Skin of body (tissue), 2 donors: ENCODE measurements around the gene UBE2E2. TPM values are rescaled to one million over a fixed set of nuclear protein-coding genes. Genes with fewer than 3 reads are reported as not detected.

Source experiments
- DNase-seq: peaks from one replicate; lab custom pipeline; 2025; lab: John Stamatoyannopoulos, UW
- total RNA-seq: library from RNA; depleted of rRNA; stranded (reverse); fragments of >200 nt; gene quantifications from one replicate; pipeline ENCODE4 v1.2.3, GENCODE V29; 2014

Gene UBE2E2
- total RNA-seq, 1 donor from 2014 or later, result 111 TPM

DNA sequence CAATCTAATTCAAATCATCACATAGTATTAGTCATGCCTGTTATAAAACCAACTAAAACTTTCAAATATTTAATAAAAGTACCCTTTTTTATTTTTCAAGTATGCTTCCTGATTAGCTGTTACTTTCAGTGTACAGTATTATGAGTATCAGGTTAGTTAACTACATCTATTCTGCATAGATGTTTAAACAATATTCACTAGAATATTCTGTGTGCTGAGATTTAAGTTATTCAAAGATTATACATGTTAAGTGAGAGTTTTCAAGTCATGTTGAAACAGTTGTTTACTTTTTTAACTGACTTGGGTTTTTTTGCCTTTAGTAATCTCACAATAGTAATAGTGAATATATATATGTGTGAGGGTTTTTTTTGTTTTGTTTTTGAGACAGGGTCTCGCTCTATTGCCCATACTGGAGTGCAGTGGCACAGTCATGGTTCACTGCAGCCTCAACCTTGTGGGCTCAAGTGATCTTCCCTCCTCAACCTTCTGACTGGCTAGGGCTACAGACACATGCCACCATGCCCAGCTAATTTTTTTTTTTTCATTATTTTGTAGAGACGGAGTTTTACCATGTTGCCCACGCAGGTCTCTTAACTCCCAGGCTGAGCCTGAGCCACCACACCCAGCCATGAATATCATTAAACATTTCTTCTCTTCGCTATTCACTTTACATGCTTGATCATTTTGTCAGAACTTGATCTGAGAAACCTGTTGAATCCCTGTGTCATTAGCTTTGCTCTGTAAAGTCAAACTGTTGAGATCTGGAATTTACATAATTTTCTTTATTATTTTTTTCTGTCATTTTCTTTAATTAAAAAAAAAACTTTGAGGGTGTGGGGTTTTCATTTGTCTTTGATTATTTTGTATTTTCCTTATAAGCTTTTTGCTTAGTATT lies 316.4 kb downstream of the UBE2E2 start:
- no peak for DNase-seq

DNA sequence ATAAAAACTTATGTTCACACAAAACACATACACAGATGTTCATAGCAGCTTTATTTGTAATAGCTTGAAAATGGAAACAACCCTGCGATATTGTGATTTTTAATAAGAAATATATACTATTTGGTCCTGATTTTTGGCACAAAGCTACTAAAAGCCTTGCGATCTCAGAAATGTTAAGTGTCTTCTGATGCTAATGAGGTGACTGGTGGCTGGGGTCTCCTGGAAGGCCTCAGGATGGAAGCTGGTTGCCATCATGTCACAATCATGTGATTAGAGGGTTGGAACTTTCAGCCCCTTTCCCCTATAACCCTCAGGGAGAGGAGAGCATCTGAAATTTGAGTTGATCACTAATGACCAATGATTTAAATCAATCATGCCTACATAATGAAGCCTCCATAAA lies 324.2 kb downstream of the UBE2E2 start:
- no peak for DNase-seq

GRCh38 chr3:23533596-23533995 lies 330.5 kb downstream of the UBE2E2 start:
- no peak for DNase-seq

GRCh38 chr3:23533996-23534395 lies 330.9 kb downstream of the UBE2E2 start:
- no peak for DNase-seq

DNA sequence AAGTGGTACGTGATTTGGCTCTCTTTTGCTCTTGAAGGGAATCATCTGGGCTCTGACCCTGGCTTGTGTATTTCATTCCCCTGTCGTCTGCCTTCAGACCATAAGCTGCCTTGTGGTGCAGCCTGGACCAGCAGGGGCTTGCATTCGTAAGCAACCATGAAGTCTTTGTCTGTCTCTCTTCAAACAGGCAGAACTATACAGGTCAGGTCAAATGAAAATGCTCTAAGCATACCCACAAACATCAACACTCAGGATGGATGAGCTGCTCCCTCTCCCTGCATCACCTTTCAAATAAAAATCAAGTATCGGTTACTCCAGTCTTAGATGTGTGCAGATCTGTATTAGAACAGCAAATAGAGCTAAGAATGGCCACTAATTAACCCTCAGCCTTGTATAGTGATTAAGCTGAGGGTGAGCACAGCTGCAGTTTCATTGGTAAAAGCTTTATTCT lies 334.0 kb downstream of the UBE2E2 start:
- DNase-seq, result no peak

GRCh38 chr3:23539185-23539584 lies 336.1 kb downstream of the UBE2E2 start:
- DNase-seq, result no peak

GRCh38 chr3:23540600-23540999 lies 337.5 kb downstream of the UBE2E2 start:
- DNase-seq, result no peak

- no peak for DNase-seq
Observed at GRCh38 chr3:23542079-23542478, 339.0 kb downstream of the UBE2E2 start.

- no peak for DNase-seq
Observed at GRCh38 chr3:23546181-23546580, 343.1 kb downstream of the UBE2E2 start.

GRCh38 chr3:23547905-23548650 lies 345.0 kb downstream of the UBE2E2 start:
- DNase-seq, result no peak

DNA sequence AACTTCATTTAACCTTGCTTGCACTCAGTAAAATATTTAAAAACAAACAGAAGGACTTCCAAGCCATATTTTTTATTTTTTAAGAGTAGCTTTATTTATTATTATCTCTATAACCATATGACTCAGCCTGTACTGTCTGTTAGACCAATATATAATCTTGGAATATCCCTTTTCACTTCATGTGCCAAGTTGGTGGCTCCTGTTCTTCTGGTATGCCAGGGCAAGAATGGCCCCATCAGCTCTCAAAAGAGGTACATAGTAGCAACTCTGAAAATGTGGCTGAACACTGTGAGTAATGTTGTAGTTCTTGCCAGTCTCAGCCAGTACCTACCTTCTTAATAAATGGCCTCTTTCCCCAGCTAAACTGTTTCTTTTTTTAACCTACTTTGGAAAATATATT lies 345.6 kb downstream of the UBE2E2 start:
- DNase-seq, result no peak

GRCh38 chr3:23549148-23549910 lies 346.2 kb downstream of the UBE2E2 start:
- DNase-seq, result no peak

DNA sequence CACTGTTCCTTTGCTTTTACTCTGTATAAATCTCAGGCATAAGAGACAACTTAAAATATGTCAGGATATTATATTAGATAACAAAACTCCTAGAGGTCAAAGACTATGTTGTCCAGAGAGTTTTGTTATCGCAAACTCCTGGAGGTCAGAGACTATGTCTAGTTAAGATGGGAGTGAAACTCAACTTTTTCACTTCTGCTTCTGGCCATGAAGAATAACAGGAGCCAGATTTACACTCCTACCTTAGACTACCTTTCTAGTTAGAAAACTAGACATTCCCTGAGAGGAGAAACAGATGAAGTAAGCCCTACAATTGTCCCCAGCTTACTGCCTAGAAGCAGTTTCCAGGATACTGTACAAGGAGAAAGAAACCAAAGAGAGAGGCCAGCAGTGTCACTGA lies 347.3 kb downstream of the UBE2E2 start:
- no peak for DNase-seq

- DNase-seq, result no peak
Observed at GRCh38 chr3:23552506-23552905, 349.4 kb downstream of the UBE2E2 start.

DNA sequence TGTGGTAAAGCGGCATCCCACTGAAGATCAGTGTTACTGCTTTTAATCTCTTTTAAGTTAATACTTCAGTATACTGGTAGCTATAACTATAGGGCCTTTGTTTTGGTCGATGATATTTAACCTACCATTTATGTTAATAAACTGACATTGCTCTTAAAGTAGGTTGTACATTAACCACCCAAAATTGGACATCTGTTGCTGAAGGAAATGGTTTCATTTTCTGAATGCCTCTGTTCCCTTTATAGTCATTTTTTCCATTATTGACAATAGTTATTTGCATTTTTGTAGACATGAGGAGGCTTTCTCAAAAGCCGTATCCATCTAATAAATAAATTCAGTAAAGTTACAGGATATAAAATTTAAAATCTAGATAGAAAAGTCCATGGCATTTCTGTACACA lies 350.2 kb downstream of the UBE2E2 start:
- no peak for DNase-seq

GRCh38 chr3:23565041-23565775 lies 362.1 kb downstream of the UBE2E2 start:
- no peak for DNase-seq

DNA sequence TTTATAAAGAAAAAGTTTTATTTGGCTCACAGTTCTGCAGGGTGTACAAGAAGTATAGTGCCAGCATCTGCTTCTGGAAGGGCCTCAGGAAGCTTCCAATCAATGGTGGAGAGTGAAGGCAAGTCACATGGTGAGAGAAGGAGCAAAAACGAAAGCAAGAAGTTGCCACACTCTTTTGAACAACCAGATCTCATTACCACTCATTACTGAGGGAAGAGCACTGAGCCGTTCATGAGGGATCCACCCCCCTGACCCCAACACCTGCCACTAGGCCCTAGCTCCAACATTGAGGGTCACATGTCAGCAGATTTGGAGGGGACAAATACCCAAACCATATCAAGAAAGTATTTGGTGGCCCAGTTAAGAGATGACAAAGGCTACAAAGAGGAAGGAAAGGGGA lies 363.4 kb downstream of the UBE2E2 start:
- DNase-seq, result no peak

DNA sequence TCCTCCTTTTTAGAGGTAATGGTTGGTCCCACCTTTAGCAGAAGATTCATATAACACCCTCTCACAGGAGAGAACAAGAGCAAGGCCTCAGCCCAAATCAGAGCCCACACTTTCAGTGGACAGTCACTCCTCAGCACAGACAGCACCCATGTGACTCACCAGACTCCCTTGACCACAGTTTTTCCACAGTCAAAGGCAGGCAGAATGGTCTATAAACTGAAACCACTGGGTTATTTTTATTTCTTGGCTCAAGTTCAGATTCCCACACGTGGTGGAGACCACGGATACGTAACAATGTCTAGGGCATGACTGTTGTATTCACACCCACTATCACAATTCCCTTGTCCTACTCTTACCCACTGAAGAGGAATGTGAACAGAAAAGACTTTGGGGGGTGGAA lies 364.8 kb downstream of the UBE2E2 start:
- no peak for DNase-seq

GRCh38 chr3:23573827-23574226 lies 370.7 kb downstream of the UBE2E2 start:
- DNase-seq, result no peak

- peak; percentile 20 for DNase-seq
Observed at GRCh38 chr3:23574822-23575315, 371.7 kb downstream of the UBE2E2 start.

DNA sequence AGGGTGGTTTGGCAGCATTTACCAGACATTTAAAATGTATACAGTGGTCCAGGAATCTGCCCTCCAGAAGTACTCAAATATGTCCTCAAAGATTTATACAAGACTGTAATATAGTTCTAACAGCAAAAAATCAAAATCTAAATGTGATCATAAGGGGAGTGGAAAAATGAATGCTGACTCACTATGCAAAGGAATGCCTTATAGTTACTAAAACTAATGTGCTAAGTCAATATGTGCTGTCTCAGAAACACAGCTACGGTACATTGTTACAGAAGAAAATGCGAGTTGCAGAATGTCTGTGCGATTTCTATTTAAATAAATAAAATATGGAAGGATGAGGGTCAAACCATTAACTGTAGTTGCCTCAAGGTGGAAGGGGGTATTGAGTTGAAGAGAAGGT lies 372.6 kb downstream of the UBE2E2 start:
- DNase-seq, result no peak
